Spleen (tissue), 11 donors: ENCODE measurements around the gene NPHS1. TPM values are rescaled to one million over a fixed set of nuclear protein-coding genes. Genes with fewer than 3 reads are reported as not detected.

Experiments
- DNase-seq: peaks from one replicate; pipeline ENCODE4 v3.0.0-alpha.2; 2020
- H3K27ac ChIP-seq, 8 donors: fragments of 200-600 bp; sonication (generic) in 7 of 8; 1 replicate in 4 of 8; 2 replicates in 4 of 8; pipeline versions ENCODE4 v1.5.0 to v1.8.0; 2016 to 2021; ENCODE audit warnings: inconsistent platforms in 4 of 8, mild to moderate bottlenecking in 4 of 8, moderate library complexity in 1 of 8
- H3K27me3 ChIP-seq, 7 donors: fragments of 200-600 bp; sonication (generic) in 6 of 7; replicated peaks in 1 of 7; 1 replicate in 4 of 7; 2 replicates in 3 of 7; pipeline versions ENCODE4 v1.5.0 to v1.8.0; 2016 to 2021; ENCODE audit warnings: inconsistent platforms in 3 of 7, mild to moderate bottlenecking in 1 of 7
- H3K36me3 ChIP-seq, 6 donors: fragments of 200-600 bp; sonication (generic) in 5 of 6; 1 replicate in 4 of 6; 2 replicates in 2 of 6; pipeline versions ENCODE4 v1.5.0 to v1.8.0; 2016 to 2021; ENCODE audit warnings: inconsistent platforms in 2 of 6
- H3K4me1 ChIP-seq, 6 donors: fragments of 200-600 bp; sonication (generic) in 5 of 6; 1 replicate in 3 of 6; 2 replicates in 3 of 6; pipeline versions ENCODE4 v1.5.0 to v1.8.0; 2016 to 2021; ENCODE audit warnings: inconsistent platforms in 3 of 6
- H3K4me3 ChIP-seq, 8 donors: fragments of 200-600 bp; sonication (generic) in 7 of 8; 1 replicate in 4 of 8; 2 replicates in 4 of 8; pipeline versions ENCODE4 v1.5.0 to v1.8.0; 2016 to 2021; ENCODE audit warnings: inconsistent platforms in 4 of 8, mild to moderate bottlenecking in 4 of 8, moderate library complexity in 2 of 8
- H3K9me3 ChIP-seq, 8 donors: fragments of 200-600 bp; sonication (generic) in 7 of 8; 1 replicate in 4 of 8; 2 replicates in 4 of 8; pipeline versions ENCODE4 v1.5.0 to v1.8.0; 2016 to 2021; ENCODE audit warnings: inconsistent platforms in 4 of 8
- CTCF ChIP-seq, 11 experiments: fragments of 200-600 bp in 7 of 11; fragments of 450-650 bp in 4 of 11; sonication (generic) in 4 of 11; IDR thresholded peaks in 8 of 11; conservative IDR thresholded peaks in 3 of 11; 1 replicate in 7 of 11; 2 replicates in 4 of 11; pipeline versions ENCODE4 v1.4.0 to v1.8.0; 2016 to 2021; ENCODE audit warnings: antibody characterized with exemption in 11 of 11, inconsistent platforms in 4 of 11, mild to moderate bottlenecking in 1 of 11
- POLR2A ChIP-seq, 3 donors: fragments of 450-650 bp; IDR thresholded peaks; one replicate each; pipeline ENCODE4 v1.5.1; 2017; ENCODE audit warnings: antibody characterized with exemption in 3 of 3, mild to moderate bottlenecking in 1 of 3
- POLR2AphosphoS5 ChIP-seq, 3 donors: sonication (generic); formaldehyde crosslinking; IDR thresholded peaks; one replicate each; pipeline ENCODE4 v1.5.1; 2017; ENCODE audit warnings: antibody characterized with exemption in 3 of 3
- WGBS, 5 donors: extraction: QIAGEN DNeasy Blood & Tissue Kit in 3 of 5; methylation state at CpG; one replicate each; pipeline versions ENCODE4 v1.1.5 to v1.1.7; 2013 to 2018; 5-methylcytosine and 5-hydroxymethylcytosine counted together
- intact Hi-C: fragments of 100-400 bp; cut with DNase I; formaldehyde crosslinking; loops from one replicate; pipeline ENCODE4 v1.15.0; 2023; ENCODE audit warnings: low total_unique reads
- polyA plus RNA-seq, 3 donors: library from polyadenylated mRNA; stranded (reverse); fragments of 200-250 nt; gene quantifications; one replicate each; pipeline ENCODE4 v1.2.1, GENCODE V29; 2013
- total RNA-seq, 7 donors: library from RNA; depleted of rRNA in 3 of 7; stranded (reverse); fragments of >200 nt in 3 of 7; fragmentation: NEBNext Ultra II Directional in 4 of 7; extraction: Animal tissue kit (Norgen Biotek cat#: 25700) in 4 of 7; gene quantifications; one replicate each; pipeline versions ENCODE4 v1.1.0 to v1.2.1, GENCODE V29; 2016 to 2021
- donor health status: healthy with polysubstance abuse.
- donor health status: DM: no; HTN: no; CAD: no; lungs with moderate emphysema.
- donor health status: DM: no; HTN: no; CAD: no.
- donor health status: Bipolar disorder and iron deficiency.
- donor health status: healthy.
- donor health status: DM: no; HTN: no; CAD: no.
- donor health status: DM: yes; HTN: yes; CAD: no.

The NPHS1 gene
- total and polyA plus RNA-seq, 10 donors, result 0.10 to 0.60 (median 0.20) TPM; not detected in 5

- Histone ChIP-seq H3K9me3 (no peaks in the 10 kb centered on the region), H3K27me3 (peaks cover 0 to 97% (median 51%) of the 10 kb centered on the region in 7 donors)
Measured at GRCh38 chr19:35860818-35861639, 8.7 kb upstream of the NPHS1 start.

GRCh38 chr19:35860436-35860817 is 8.1 kb upstream of the NPHS1 start:
- no peak overlapping the region for H3K27ac ChIP-seq
- no peaks in the 10 kb centered on the region for H3K36me3 ChIP-seq
- 11 to 17% (median 13%) methylated on average over 8 to 24 of the region's 24 CpGs for WGBS, 5 donors
- no peaks in the 10 kb centered on the region for H3K9me3 ChIP-seq
- TF ChIP-seq POLR2A (IDR thresholded peaks at IDR 0.05) (no peak), POLR2AphosphoS5 (IDR thresholded peaks at IDR 0.05) (no peak), CTCF (IDR thresholded peaks at IDR 0.05 in 8 of 11, conservative IDR thresholded peaks at IDR 0.05 in 3 of 11) (no peak)
- H3K4me1 ChIP-seq, result peaks cover 5 to 24% (median 15%) of the 10 kb centered on the region in 6 donors
- peaks cover 0 to 97% (median 54%) of the 10 kb centered on the region in 7 donors for H3K27me3 ChIP-seq
- DNase-seq, result no peak
- no peak overlapping the region for H3K4me3 ChIP-seq
- intact Hi-C loops, result no loop called here

More at GRCh38 chr19:35860818-35861639, 8.7 kb upstream of the NPHS1 start:
- H3K36me3 ChIP-seq, result no peaks in the 10 kb centered on the region
- H3K4me3 ChIP-seq, result no peak overlapping the region
- TF ChIP-seq CTCF (IDR thresholded peaks at IDR 0.05 in 8 of 11, conservative IDR thresholded peaks at IDR 0.05 in 3 of 11), result no peak
- no peak for TF ChIP-seq POLR2AphosphoS5 (IDR thresholded peaks at IDR 0.05)
- WGBS, 5 donors, result 11 to 14% (median 12%) methylated on average over 33 to 55 of the region's 55 CpGs
- peaks cover 5 to 23% (median 14%) of the 10 kb centered on the region in 6 donors for H3K4me1 ChIP-seq
- intact Hi-C loops, result no loop called here
- DNase-seq, result no peak
- no peak overlapping the region for H3K27ac ChIP-seq

- TF ChIP-seq CTCF (IDR thresholded peaks at IDR 0.05 in 8 of 11, conservative IDR thresholded peaks at IDR 0.05 in 3 of 11) (no peak), POLR2A (IDR thresholded peaks at IDR 0.05) (no peak), POLR2AphosphoS5 (IDR thresholded peaks at IDR 0.05) (no peak)
- DNase-seq, result no peak
- Histone ChIP-seq H3K27ac (no peak overlapping the region), H3K4me1 (peaks cover 5 to 24% (median 15%) of the 10 kb centered on the region in 6 donors), H3K9me3 (no peaks in the 10 kb centered on the region), H3K27me3 (peaks cover 0 to 100% (median 64%) of the 10 kb centered on the region in 7 donors), H3K36me3 (no peaks in the 10 kb centered on the region), H3K4me3 (no peak overlapping the region)
- intact Hi-C loops, result no loop called here
- WGBS, 5 donors, result 64 to 83% (median 68%) methylated on average over 4 of the region's 4 CpGs
Measured at GRCh38 chr19:35859414-35859813, 7.1 kb upstream of the NPHS1 start.

- Histone ChIP-seq H3K27ac (no peak overlapping the region), H3K9me3 (no peaks in the 10 kb centered on the region), H3K4me3 (no peak overlapping the region), H3K36me3 (no peaks in the 10 kb centered on the region), H3K27me3 (peaks cover 0 to 100% (median 71%) of the 10 kb centered on the region in 7 donors), H3K4me1 (peaks cover 5 to 24% (median 15%) of the 10 kb centered on the region in 6 donors)
- TF ChIP-seq POLR2A (IDR thresholded peaks at IDR 0.05) (no peak), POLR2AphosphoS5 (IDR thresholded peaks at IDR 0.05) (no peak), CTCF (IDR thresholded peaks at IDR 0.05 in 8 of 11, conservative IDR thresholded peaks at IDR 0.05 in 3 of 11) (no peak)
- DNase-seq, result no peak
- intact Hi-C loops, result no loop called here
- 74 to 89% (median 83%) methylated on average over 3 to 6 of the region's 6 CpGs; no CpG with 5 or more reads in 1 of the 5 donors for WGBS, 5 donors
Measured at GRCh38 chr19:35858311-35858710, 6.0 kb upstream of the NPHS1 start.
